NCI-H2227 (cell line): ENCODE results near the gene TSC22D4.
A peak's percentile ranks its signal among the peaks of the same experiment; 100 is the strongest.
"Not testable (repeated sequence)": the region's sequence is repeated elsewhere in the genome, so short reads cannot be mapped to it uniquely, and the experiment has no call there.

Experiments used
- DNase-seq: peaks from one replicate; lab custom pipeline; 2025; ENCODE audit not compliant: unreplicated experiment; lab: John Stamatoyannopoulos, UW

TSC22D4 gene

GRCh38 chr7:100478958-100479660 is at the start of gene TSC22D4:
Gene TSC22D4 (minus strand): TSS chr7:100479214. CDS start chr7:100478038, 1,176 bp downstream.
- DNase-seq = peak; percentile 91

GRCh38 chr7:100528108-100528866 is 49.3 kb upstream of the TSC22D4 start:
- not testable (repeated sequence) for DNase-seq

- not testable (repeated sequence) for DNase-seq
These were observed 44.2 kb upstream of the TSC22D4 start for GRCh38 chr7:100523192-100523591.

- not testable (repeated sequence) for DNase-seq
These were observed 43.0 kb upstream of the TSC22D4 start for GRCh38 chr7:100521909-100522593.

GRCh38 chr7:100521076-100521475 is 42.1 kb upstream of the TSC22D4 start:
- DNase-seq = no peak

- no peak for DNase-seq
These were observed 41.1 kb upstream of the TSC22D4 start for GRCh38 chr7:100520138-100520537.

GRCh38 chr7:100519580-100519979 is 40.6 kb upstream of the TSC22D4 start:
- DNase-seq = no peak

- no peak for DNase-seq
These were observed 38.3 kb upstream of the TSC22D4 start for GRCh38 chr7:100517305-100517704.

- no peak for DNase-seq
These were observed 37.3 kb upstream of the TSC22D4 start for GRCh38 chr7:100516135-100516812.

- no peak for DNase-seq
These were observed 36.1 kb upstream of the TSC22D4 start for GRCh38 chr7:100515072-100515532.

GRCh38 chr7:100513212-100513810 is 34.3 kb upstream of the TSC22D4 start:
- no peak for DNase-seq

- no peak for DNase-seq
These were observed 31.6 kb upstream of the TSC22D4 start for GRCh38 chr7:100510437-100511239.

- DNase-seq = no peak
These were observed 30.2 kb upstream of the TSC22D4 start for GRCh38 chr7:100509231-100509630.

GRCh38 chr7:100506356-100506923 is 27.4 kb upstream of the TSC22D4 start:
- DNase-seq = peak; percentile 47

GRCh38 chr7:100504887-100505611 is 26.0 kb upstream of the TSC22D4 start:
- DNase-seq = no peak

GRCh38 chr7:100504031-100504430 is 25.0 kb upstream of the TSC22D4 start:
- not testable (repeated sequence) for DNase-seq

GRCh38 chr7:100500743-100501142 is 21.7 kb upstream of the TSC22D4 start:
- DNase-seq = not testable (repeated sequence)

GRCh38 chr7:100496509-100496908 is 17.5 kb upstream of the TSC22D4 start:
- DNase-seq = no peak
